NCI-H345 (cell line): ENCODE measurements around the gene B3GNT4.
"Not testable (repeated sequence)": the region's sequence is repeated elsewhere in the genome, so short reads cannot be mapped to it uniquely, and the experiment has no call there.

Experiments used
- DNase-seq: peaks from one replicate; lab custom pipeline; 2025; lab: John Stamatoyannopoulos, UW

The B3GNT4 gene

DNA sequence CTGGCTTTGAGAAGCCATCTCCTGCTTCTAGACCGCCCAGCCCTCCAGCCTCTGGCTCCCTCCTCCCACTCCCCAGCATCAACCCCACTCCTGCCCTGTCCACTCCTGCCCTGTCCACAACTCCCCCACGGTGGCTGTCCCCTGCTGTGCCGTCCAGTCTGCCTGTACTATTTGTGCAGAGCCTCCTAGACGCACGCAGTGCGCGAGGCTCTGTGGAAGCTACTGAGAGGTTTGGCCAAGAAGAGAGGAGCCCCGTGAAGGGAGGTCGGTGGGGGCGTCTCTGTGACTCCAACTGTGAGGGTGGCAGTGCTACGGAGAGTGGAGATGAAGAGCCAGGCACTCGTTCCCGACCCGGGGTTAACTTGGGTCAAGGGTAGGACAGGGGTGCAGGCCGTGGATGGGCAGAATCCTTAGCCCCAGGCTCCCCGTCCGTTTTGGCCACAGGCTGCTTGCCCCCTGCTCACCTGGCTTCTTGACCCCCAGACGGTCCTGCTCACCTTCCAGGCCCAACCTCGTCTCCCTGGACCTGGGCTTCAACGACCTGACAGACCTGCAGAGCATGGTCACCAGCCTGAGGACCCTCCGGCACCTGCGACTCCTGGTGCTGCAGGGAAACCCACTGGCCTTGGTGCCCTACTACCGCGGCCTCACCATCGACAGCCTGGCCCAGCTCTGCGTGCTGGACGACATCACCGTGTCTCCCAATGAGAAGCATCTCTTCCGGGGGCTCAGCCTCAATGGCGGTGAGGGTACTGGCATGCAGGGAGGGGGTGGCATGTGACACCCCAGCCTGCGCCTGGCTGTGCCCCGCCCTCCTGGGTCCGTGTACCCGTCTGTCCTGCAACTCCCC lies 13.7 kb upstream of the B3GNT4 start:
- no peak for DNase-seq

GRCh38 chr12:122190842-122191668 lies 12.5 kb upstream of the B3GNT4 start:
- DNase-seq: peak; percentile 40

- no peak for DNase-seq
These were observed 11.1 kb upstream of the B3GNT4 start for GRCh38 chr12:122192441-122192840.

DNA sequence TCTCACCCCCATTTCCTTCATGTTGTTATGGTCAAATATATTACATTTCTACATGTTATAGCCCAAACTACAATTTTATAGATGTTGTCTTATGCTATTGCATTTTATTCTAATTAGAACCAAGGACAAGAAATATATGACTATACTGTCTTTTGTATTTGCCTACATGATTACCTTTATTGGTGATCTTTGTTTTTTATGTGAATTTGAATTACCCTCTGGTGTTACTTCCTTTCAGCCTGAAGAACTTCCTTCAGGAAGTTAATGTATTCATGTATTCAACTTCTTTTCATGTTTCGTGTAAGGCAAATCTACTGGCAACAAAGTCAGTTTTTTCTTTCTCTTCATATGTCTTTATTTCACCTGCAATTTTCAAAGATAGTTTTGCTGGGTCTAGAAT lies 8.7 kb upstream of the B3GNT4 start:
- no peak for DNase-seq

GRCh38 chr12:122195405-122195804 lies 8.1 kb upstream of the B3GNT4 start:
- no peak for DNase-seq

DNA sequence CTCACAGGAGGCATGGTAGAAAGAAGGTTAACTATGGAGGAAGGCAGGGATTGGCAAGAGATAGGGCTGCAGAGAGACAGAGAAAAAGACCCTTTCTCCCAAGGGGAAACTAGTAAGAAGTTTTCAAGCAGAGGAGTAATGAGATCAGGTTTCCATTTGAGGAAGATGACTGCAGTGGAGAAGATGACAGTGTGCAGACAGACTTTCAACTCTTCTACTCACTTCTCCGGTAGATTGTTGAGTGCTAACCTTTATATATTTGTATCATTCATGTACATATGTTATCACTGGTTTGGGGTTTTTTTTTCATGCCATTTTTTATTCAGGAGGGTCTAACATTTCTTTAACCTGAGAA lies 5.9 kb upstream of the B3GNT4 start:
- DNase-seq: no peak

DNA sequence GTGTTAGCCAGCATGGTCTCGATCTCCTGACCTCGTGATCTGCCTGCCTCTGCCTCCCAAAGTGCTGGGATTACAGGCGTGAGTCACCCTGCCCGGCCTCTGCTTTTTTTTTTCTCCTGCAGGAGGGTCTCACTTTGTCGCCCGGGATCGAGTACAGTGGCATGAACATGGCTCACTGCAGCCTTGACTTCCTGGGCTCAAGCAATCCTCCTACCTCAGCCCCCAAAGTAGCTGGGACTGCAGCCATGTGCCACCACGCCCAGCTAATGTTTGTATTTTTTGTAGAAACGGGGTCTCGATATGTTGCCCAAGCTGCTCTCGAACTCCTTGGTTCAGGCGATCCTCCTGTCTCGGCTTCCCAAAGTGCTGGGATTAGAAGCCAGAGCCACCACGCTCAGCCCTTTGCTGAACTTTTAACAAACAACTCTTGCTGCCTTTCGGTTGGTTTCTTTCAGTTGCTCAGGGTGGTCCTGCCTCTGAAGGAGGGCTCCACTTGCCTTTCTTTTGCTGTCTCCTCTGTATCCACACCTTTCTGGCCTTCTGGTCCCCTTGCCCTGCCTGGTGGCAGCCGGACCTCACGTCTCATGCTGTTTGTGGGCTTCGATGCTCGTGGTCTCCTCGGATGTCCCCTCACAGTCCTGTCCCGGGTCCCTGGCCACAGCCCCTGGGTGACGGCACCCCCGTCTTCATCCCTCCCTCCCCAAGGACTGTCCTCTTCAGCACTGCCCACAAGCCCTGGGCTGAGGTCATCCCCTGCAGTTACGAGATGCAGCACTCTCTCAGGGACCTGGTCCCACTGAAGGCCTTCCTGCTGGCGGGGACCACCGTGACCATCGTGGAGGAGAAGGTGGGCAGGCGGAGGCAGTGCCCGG lies 3.8 kb upstream of the B3GNT4 start:
- no peak for DNase-seq

DNA sequence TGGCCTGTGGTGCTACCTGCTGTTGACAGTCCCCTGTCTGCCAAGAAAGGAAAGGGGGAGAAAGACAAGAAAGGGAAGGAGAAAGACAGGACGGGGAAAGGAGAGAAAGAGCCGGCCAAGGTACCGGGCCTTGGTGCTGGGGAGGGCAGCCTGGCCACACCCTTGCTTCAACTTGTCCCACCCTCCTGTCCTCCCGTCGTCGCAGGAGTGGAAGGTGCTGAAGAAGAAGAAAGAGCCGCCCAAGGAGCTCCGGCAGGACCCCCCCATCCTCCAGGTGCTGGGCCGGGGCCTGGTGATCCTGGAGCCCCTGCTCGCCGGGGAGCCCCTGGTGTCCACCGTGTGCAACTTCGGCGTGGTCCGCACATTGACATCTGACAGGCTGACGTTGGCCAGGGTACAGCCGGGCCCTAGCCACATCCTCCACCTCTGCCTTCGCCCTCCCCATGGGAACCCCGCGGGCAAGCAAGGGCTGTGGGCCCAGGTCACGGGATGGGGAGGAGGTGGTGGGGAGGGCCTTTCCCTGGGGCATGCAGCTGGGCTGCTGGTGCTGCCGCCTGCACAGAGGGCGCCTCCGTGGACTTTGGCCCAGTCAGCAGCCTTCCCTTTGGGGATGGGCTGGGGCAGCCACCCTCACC lies 2.9 kb upstream of the B3GNT4 start:
- DNase-seq: no peak

GRCh38 chr12:122201381-122201780 lies 2.1 kb upstream of the B3GNT4 start:
- no peak for DNase-seq

DNA sequence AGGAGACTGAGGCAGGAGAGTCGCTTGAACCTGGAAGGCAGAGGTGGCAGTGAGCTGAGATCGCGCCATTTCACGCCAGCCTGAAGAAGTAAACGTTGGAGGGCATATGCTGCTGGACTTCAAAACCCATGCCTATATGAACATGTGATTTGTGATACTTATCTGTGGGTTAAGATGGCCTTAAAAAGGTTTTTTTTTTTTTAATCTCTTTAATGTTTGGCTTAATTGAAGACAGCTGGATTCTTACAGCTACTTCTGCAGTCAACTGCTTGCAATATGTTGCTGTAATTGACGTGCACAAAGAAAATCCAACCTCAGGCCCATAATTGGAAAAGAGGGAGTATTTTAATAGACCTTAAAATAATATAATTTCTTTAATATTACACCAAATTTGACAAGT lies 1.5 kb upstream of the B3GNT4 start:
- no peak for DNase-seq

GRCh38 chr12:122202811-122203210 lies 698 bp upstream of the B3GNT4 start:
- not testable (repeated sequence) for DNase-seq

GRCh38 chr12:122204167-122205052 lies 901 bp downstream of the B3GNT4 start:
- DNase-seq: no peak

DNA sequence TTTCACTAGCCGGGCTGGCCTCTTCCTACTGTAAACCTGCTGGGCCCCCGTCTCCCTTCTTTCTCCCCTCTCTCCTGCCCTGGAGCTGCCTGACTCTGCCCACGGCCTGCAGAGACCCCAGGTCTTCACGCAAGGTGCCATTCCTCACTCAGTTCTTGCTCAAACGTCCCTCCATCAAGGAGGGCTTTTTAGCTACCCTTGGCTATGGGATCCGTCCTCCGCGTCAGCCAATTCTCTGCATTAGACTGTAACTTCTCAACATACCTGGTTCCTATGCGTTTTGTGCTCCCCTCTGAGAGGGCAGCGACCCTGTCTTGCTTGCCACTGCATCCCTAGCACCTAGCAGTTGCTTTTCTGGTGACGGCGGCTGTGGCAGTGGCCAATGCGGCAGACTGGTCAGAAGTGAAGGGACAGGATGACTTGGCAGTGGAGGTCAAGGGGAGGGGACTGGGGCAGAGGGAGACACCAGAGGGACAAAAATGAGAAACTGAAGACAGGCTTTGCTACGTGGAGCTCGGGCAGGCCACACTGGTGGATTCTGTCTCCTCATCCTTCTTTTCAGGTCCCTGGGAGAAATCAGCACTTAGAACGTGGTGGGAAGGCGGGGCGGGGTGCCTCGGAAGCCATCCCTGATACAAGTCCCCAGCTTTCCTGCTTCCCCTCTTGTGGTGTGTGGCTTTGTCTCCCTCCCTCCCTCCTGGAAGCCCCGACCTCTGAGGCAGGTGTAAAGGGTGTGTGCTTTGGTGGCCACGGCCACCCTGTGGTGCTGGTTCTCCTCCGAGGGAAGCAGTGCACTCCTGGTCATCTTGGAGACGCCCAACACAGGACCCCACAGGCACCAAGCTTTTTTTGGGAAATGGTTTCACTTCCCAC lies 1.8 kb downstream of the B3GNT4 start:
- no peak for DNase-seq

GRCh38 chr12:122206111-122206881 lies 2.8 kb downstream of the B3GNT4 start:
- no peak for DNase-seq

DNA sequence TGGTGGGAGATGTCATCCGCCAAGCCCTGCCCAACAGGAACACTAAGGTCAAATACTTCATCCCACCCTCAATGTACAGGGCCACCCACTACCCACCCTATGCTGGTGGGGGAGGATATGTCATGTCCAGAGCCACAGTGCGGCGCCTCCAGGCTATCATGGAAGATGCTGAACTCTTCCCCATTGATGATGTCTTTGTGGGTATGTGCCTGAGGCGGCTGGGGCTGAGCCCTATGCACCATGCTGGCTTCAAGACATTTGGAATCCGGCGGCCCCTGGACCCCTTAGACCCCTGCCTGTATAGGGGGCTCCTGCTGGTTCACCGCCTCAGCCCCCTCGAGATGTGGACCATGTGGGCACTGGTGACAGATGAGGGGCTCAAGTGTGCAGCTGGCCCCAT lies 3.5 kb downstream of the B3GNT4 start:
- no peak for DNase-seq

DNA sequence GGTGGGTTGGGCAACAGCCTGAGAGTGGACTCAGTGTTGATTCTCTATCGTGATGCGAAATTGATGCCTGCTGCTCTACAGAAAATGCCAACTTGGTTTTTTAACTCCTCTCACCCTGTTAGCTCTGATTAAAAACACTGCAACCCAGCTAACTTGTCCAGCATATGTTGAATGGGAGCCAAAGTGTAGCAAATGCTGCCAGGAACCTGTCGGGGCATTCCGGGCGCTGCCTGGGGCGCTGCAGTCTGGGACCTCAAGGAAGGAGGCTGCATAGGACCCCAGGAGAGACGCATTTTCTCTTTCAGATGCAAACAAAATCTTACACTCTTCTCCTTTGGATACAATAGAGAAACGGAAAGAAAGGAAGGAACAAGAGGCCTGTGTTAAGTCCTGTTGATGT lies 3.9 kb downstream of the B3GNT4 start:
- DNase-seq: no peak

GRCh38 chr12:122208073-122208820 lies 4.7 kb downstream of the B3GNT4 start:
- no peak for DNase-seq

DNA sequence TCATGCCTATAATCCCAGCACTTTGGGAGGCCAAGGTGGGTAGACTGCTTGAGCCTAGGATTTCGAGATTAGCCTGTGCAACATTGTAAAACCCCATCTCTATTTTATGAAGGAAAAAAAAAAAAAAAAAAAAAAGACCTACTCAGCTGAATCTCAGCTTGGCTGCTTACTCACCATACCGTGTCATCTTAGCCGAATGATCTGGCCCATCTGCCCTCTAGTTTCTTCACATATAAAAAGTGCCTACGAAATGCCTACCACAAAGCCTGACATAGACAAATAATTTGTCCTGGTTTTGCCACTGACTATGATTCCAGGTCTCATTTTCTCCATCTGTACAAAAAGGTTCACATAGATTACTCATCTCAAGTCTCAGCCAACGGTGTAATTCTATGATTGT lies 12.3 kb downstream of the B3GNT4 start:
- no peak for DNase-seq
